GM12891 (cell line): Measurements from ENCODE around the gene UNC5A.

Experiments used
- POLR2A ChIP-seq: IDR thresholded peaks from 2 replicates; pipeline ENCODE4 v1.6.1; 2011; ENCODE audit warnings: low read depth, low read length, control low read depth
- POLR2AphosphoS5 ChIP-seq: IDR thresholded peaks from 2 replicates; pipeline ENCODE4 v1.6.1; 2011; ENCODE audit warnings: low read depth, low read length, control low read depth
- POU2F2 ChIP-seq: IDR thresholded peaks from 2 replicates; pipeline ENCODE4 v1.6.1; 2011; ENCODE audit warnings: low read depth, mild to moderate bottlenecking, control low read depth, low read length, moderate library complexity
- SPI1 ChIP-seq: IDR thresholded peaks from 2 replicates; pipeline ENCODE4 v1.6.1; 2011; ENCODE audit warnings: low read depth, low read length, control low read depth
- TAF1 ChIP-seq: IDR thresholded peaks from 2 replicates; pipeline ENCODE4 v1.6.1; 2011; ENCODE audit warnings: low read depth, low read length, control low read depth

DNA sequence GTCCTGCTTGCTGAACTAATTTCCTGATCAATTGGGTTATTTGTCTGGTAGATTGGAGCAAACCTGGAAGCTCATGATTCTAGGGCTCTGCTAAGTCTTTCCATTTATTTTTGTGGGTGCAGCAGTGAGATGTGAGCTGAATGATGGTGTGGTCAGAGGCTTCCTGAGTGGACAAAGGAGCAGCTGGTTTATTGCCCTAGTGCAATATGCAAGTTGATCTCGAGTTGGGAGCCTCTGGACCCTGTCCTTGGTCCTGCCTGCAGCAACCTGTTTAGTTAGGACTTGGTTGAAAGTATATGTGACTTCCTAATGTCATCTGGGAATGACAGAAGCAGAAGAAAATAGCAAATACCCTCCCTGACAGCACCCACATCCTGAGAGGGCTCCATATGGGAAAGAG lies 4.2 kb upstream of the UNC5A start:
- TF ChIP-seq TAF1 (no peak), POLR2A (no peak), POLR2AphosphoS5 (no peak), POU2F2 (no peak), SPI1 (no peak)
